Measurements from ENCODE around the gene CA12.
"Not testable (repeated sequence)": the region's sequence is repeated elsewhere in the genome, so short reads cannot be mapped to it uniquely, and the experiment has no call there.

CA12 gene

DNA sequence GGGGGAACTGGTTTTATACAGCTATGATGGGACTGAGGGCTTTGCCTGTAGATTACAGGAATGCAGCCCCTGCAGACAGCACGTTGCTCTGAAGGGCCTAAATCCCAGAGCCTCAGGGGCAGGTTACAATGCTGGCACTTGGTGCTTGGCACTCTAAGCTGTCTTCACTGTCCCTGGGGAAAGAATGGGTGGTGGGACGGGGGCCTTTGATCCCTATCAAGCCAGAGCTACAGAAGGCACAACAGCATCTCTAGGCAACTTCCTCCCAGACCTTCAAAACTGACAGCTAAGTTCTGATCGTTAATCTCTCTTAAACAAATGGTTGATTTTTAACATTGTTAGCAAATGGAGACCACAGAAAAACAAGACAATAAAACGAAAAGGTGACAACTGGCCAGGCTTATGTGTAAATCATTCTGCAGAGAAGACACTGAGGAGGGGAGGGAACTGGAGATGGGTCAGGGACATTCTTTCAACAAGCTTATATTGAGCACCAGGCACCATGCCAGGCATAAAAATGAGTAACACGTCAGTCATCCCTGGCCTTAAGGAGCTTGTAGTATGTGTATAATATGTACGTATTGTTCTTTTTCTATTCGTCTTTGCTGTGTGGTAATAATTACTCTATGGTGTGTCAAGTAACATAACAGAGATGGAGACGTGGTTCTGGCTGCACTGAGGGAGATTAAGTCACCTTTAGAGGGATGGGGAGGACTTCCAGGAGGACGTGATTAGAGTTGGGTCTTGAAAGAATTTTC, 49.1 kb downstream of the CA12 start:
- no peak for DNase-seq

DNA sequence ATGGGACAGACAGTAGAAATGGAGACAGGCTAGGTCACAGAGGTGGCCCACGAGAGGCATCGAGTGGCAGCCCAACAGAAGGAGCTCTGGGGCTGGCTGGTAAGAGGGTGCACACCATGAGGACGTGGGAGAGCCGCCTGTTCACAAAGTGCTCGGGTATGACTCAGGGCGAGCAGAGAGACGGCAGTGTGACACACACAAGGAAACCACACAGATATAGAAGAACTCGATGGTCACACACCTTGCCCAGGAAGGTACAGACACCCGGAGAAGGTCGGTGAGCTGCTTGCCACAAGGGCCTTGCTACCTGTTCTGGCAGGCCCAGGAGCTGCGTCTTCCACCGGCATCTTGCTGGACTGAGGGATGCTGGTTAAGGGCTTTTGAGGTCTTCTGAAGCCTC, 50.2 kb downstream of the CA12 start:
- DNase-seq = no peak

DNA sequence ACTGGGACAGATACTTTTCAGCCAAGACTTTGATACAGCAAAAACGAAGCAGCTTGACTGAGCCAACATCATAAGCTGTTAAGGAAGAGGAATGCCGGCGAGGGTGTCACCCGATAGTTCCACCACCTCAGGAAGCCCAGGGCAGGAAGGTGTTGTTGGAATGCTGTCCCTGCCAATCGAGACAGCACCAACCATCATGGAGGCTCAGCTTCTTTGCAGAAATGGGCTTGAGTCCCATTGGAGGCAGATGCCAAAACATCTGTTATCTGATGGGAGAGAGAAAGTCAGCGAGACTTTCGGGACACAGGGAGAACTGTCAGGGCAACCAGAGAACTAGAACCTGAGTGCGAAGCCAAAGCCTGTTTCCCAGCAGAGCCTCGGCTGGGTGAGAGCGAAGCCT, 50.7 kb downstream of the CA12 start:
- DNase-seq = no peak

DNA sequence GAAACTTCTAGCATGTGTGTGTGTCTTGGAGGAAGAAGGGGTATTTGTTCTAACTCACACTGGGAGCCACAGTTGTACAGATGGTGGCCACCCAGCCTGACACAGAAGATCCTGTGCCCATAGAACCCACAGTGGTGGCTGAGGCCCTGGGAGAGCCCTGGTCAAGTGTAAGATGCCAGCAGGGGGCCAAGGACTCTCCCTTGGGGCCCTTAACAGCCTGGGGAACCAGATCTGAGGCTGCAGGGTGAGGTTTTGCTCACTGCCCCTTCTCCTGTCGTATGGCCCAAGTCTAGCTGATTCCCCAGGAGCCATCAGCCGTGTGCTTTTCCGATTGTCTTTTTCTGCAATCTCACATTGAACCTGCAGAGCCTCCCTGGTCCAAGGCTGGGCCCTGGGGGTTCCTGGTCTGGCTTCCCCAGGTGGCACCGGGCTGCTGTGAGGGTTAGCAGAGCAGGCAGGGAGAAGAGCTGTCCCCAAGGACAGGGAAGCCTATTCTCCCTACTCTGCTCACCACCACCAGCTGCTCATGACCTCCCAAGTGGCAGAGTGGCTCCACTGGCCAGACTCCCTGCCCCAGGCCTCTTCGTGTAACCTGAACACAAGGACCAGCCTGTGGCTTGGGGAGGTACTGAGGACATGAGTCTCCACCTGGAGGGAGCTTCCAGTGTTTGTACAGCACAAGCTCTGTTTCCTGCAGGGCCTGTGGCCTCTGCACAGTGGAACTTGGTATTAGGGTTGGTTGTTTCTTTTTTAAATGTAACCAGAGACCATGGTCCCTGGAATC, 51.9 kb downstream of the CA12 start:
- no peak for DNase-seq

DNA sequence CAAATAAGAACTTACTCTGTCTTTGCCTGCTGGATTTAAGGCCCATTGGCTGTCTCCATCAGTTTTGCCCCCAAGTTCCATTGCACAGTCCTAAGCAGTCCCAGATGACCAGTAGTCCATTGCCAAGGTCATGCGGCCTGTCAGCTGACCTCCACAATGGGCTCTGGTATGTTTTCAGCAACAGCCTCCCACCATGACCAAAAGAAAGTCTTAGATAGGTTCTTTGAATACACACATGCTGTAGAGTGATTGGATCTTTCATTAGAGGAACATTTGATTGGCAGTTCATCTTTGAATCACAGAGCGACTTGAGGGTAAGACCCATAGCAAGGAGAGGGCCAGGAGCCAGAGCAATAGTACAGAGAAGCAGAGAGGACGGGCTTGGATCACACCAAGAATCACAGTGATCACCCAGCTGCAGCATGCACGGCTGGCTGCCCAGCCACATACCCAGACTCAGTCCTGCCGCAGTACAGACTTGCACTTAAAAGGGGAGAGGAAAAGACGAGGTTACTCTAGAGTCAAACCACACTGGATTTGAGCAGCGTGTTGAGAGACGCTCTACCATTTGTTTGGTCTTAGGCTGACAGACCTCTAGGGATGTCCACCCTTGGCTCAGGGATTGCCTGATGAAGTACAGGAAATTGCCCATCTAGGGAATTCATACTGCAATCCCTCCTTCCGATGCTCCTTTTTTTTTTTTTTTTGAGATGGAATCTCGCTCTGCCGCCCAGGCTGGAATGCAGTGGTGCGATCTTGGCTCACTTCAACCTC, 53.8 kb downstream of the CA12 start:
- no peak for DNase-seq

DNA sequence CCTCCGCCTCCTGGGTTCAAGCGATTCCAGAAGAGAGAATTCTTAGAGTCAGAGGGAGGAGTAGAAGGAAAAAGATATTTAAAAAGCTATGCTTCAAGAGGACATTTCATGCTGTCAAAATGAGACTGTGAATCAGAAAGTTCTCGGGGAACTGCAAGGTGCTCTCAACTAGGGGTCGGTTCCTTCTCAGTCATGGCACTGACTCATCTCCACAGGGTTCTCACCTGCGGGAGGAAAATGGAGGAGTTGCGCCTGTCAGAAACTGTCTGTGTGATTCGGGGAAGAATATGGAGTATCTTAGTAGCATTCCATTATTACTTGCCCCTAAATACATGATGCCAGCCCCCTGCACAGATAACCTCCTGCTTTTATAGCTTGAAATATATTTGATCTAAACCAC, 56.9 kb downstream of the CA12 start:
- no peak for DNase-seq

DNA sequence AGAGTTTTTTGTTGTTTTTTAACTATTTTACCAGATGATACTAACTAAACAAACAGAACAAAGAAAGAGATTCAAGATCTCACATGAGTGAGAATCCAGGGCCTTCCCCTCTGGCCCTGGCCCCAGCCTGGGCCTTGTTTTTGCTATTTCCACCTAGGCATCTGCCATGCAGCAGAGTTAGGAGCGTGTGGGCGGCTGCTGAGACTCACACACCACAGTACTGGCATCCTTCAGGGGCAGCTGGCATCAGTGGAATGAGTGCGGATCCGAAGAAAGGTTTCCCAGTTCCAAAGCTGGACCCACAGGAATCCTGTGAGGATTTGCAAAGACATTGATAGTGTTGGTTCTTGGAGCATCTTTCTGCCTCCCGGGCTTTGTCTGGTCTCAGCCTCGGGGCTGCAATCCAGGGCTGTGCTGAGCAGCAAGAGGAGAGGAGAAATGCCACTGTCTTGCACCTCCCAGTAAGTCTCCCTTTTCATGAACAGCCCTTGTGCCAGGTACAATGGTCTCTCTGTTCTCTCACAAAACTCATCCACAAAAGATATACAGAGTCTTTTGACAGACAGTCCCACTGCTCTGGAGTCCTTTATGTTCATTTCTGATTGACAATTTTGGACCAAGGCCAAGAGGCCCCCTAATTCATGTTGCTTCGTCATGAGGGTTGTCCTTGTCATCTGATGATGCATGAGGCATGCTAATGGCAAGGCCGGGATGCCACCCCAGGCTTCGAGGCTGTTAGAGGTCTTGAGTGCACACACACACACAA, 57.7 kb downstream of the CA12 start:
- no peak for DNase-seq

DNA sequence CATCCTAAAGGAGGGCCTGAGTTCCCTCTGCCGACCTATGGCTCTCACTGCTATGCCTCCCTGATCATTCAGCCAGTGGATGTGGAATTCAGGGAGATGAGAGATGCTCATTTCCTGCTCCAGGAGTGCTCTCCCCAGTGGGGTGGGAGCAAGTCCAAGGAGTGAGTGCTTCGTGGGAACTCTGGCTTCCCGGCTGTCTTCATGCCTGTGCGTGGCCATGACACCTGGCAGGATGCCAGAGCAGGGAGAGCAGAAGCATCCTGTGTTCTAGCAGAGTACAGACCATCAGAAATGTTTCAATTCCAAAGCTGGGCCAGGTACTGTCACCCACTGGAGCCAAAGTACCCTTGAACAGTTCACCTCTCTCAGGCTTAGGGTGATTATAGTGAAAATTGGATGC, 59.1 kb downstream of the CA12 start:
- DNase-seq = no peak

DNA sequence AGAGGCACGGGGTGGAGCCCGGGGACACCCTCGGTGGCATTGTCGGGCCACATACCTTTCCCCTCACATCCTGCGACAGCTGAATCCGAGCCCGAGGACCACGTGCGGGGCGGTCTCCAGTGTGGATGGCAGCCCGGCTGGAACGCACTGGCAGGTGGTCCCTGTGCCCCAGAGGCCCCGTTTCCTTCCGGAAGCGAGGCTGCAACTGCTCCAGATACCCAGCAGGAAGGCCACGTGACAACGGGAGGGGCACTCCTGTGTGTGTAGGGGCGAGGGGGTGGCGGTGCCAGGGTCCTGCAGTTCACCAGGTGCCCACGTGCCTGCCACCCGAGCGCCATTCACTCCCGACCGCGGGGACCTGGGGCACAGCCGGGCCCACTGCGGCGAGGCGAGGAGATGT, 60.2 kb downstream of the CA12 start:
- no peak for DNase-seq

DNA sequence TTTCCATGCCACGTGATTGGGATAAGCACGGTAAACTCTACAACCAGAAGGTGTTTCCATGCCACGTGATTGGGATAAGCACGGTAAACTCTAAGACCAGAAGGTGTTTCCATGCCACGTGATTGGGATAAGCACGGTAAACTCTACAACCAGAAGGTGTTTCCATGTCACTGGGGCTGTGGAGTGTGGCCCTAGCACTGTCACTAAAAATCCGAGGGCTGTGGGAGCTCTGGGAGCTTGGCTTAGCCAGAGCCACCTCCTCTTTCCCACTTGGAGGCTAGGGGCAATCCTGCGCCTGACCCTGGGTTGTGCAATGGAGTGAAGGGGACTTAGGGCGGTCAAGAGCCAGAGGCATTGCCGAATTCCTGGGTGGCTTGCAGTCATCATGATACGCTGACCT, 60.7 kb downstream of the CA12 start:
- DNase-seq = not testable (repeated sequence)

DNA sequence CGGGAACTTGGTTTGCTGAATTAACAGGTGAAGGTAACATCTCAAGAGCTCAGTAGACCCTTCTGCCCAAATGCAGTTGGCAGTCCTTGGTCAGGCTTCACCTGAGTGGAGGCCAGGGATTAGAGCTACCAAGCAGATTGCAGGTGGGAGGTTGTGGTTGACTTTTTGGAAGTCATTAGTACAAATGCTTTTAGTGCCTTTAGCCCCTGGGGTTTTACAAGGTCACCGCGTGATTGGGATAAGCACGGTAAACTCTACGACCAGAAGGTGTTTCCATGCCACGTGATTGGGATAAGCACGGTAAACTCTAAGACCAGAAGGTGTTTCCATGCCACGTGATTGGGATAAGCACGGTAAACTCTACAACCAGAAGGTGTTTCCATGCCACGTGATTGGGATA, 61.2 kb downstream of the CA12 start:
- DNase-seq = not testable (repeated sequence)

DNA sequence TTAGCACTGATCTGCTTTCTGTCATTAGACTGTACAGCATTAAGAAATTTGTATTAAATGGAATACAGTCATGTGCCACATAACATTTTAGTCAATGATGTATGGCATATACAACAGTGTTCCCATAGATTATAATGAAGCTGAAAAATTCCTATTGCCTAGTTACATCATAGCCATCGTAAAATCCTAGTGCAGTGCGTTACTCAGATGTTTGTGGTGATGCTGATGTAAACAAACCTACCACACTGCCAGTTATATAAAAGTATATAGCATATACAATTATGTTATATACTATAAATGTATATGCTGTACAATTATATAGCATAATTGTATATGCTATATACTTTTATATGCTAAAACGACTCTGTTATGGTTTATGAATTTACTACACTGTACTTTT, 62.6 kb downstream of the CA12 start:
- no peak for DNase-seq

DNA sequence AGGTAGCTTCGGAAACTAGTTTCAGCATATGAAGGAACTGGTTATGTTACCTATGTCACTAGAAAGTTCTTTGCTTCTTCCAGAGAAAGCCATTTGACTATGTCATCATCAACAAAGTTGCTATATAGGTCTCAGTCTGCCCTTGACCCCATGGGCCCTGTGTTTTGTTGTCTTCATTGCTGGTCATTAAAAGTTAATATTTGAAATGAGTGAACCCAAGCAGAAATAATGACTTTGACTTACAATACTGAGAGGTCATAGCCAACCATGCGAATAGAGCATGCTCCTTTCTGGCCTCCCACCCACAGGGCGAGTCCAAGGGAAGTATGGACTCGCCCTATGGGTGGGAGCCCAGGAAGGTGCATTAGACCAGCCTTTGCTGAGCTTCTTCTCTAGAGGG, 63.3 kb downstream of the CA12 start:
- no peak for DNase-seq

DNA sequence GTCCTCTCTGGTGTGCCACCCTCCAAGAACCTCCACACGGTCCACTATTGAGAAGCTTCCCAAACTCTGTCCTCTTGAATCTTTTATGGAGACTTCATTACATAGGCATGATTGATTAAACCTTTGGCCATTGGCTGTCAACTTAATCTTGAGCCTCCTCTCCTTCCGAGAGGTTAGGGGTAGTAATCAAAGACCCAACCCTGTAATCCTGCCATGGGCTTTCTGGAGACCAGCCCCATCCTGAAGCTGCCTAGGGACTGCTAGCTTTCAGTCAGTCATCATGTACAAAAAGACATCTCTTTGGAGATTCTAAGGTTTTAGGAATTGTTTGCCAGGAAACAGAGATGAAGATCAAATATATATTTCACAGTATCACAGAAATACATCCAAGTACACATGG, 67.2 kb downstream of the CA12 start:
- DNase-seq = no peak

DNA sequence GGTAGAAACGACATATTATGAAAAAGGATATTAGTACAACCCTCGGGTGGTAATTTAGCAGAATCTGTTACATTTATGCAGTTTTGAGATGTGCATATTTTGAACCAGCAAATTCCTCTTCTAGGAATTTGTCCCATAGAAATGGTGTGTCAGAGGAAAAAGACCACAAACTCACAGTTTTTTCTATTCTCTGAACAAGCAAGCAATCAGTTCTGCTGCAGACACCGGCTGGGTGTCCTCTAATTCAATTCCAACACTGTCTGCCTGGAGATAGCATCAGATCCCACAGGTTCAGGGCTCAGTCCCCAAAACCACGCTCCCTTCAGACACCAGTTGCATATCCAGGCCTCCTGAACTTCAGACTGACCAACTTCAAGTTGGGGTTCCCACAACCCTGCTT, 67.8 kb downstream of the CA12 start:
- no peak for DNase-seq

DNA sequence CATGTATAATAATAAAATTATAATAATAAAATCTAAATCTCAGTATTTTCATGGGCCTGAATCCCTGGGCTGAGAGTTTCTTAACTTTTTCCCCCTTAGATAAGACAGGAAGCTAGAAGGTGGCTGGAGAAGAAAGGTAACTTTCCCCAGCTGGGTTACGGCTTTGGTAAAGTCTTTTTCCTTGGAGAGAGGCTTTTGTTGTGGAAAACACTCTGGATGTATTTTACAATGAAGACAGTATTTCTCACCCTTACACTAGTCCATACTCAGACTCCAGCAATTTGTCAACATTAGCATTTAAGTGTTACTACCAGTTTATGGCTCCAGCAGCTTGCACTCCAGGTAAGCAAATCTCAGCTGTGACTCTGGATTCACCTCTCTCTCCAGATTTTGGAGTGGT, 69.4 kb downstream of the CA12 start:
- no peak for DNase-seq

DNA sequence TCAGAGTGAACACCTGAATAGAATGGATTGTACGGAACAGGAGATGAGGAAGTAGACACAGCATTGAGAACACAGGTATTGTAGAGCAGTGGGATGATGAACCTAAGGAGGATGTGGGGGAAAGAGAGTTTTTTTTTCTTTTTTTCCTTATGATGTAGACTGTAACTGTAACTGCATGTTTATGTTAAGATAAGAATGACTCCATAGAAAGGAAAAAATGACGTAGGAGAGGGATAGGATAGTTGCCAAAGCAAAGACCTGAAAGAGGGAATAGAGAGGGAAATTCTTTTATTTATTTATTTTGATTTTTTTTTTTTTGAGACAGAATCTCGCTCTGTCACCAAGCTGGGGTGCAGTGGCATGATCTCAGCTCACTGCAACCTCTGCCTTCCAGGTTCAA, 71.0 kb downstream of the CA12 start:
- no peak for DNase-seq

DNA sequence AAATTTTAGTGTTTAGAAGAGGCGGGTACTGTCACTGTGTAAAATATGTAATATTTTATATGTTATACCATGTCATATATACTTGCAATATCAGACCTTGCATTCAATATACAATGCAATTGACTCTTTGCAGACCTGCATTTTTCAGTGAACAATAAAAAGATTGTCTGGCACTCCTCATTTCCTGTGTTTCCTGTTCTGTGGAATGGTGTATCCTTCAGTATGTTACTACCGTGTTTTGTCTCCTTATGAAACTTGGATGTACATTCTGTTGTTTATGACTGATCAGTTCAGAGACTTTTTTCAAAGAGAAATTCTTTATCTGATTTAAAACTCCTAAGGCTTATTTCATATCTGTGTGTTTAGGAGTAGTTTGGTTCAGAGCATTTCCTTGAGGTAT, 72.7 kb downstream of the CA12 start:
- DNase-seq = no peak

DNA sequence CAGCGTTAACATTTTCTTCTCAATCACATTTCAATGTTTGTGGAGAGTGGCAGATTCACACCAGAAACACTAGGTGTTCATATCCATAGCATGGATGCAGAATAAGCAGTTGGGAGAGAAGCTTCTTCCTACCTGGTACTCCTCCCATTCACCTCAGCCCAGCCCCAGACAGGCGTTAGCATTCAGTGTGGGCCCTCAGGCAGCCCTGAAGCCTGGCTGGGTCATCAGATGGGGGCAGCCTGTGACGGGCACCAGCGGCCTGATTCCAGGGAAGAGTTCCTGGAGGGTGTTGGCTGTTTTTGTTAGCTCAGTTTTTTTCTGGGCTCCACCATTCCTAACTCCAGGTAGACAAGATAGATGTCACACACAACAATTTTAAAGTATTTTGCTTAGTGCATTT, 73.2 kb downstream of the CA12 start:
- DNase-seq = no peak

DNA sequence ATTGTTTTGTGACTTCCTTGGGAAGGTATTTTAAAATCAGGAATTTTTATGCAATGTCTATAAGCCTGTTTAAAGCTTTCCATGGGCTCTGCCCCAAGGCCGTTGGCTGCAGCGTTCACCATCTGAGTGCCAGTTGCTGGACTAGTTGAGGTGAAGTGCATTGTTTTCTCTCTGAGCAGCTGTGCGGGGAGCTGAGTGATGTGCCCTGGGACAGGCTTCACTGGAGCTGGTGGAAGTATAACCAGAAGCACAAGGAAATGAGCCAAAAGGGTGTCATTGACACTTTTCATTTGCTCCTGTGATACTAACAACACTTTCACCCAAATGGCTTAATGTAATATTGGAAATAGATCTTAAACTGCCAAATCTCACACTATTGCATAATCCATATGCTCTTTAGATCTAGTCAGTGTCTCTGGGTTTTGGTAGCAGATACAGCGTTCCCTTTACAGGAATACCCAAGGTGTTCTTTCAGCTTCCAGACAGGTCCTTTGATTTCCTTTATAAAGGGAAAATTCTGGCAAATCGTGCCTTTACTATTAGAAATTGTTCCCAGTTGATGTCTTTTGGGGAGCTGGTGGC, 75.1 kb downstream of the CA12 start:
- no peak for DNase-seq

DNA sequence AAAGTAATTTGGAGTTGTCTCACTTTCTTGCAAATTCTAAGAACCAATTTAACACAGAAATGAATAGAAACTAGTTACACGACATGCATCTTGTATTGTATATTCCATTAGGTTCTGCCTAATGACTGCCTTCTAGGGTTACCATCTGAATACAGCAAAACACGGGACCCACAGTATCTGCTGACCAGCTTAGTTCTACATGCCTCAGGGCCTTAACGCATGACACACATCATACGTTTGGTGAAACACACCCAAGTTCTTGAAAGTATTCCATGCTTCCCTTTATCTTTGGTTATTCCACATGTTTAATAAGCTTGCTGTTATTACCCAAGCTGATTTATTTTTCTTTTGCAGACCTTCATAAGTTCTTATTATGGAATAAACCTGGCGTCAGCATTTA, 76.4 kb downstream of the CA12 start:
- DNase-seq = no peak

DNA sequence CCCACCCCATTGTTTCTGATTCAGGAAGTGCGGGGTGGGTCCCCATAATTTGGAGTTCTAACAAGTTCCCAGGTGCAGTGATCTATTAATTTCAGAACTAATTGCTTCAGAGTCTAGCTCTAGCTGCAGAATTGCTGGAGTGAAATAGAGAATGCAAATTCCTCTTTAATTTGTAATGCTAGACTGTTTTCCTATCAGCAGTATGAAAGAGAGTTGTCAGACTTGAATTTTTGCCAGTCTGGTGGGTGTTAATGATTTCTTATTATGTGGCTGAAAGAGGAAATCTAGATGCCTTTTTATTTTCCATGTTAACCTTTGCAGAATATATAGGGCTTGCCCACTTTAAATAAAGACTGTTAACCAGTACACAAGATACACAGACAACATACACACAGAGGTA, 80.6 kb downstream of the CA12 start:
- DNase-seq = no peak
